GM12801 (cell line): ENCODE results near the gene CASP14.

ENCODE experiments used
- TF ChIP-seq, protein P1 (sequence below): IDR thresholded peaks from one replicate; pipeline ENCODE4 v1.5.1; 2011; ENCODE audit warnings: control low read depth; ENCODE audit not compliant: insufficient read length; ENCODE audit errors: extremely low read depth

The CASP14 gene

DNA sequence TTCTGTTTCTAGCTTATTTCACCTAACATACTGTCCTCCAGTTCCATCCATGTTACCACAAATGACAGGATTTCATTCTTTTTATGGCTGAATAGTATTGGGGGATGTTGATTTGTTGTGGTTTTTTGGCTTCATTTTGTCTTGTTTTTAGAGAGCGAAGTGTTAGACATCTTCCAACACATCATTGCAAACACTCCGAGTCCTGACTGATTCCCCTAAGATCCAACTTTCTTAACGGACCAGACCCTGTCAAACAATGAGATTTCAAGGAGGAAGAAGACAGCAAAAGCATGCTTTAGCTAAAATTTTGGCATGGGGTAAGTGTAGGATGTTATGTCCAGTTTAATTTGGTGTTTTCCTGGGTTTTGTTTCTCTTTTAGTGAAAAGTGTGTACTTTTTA, 3.8 kb upstream of the CASP14 start:
- TF ChIP-seq, protein P1, sequence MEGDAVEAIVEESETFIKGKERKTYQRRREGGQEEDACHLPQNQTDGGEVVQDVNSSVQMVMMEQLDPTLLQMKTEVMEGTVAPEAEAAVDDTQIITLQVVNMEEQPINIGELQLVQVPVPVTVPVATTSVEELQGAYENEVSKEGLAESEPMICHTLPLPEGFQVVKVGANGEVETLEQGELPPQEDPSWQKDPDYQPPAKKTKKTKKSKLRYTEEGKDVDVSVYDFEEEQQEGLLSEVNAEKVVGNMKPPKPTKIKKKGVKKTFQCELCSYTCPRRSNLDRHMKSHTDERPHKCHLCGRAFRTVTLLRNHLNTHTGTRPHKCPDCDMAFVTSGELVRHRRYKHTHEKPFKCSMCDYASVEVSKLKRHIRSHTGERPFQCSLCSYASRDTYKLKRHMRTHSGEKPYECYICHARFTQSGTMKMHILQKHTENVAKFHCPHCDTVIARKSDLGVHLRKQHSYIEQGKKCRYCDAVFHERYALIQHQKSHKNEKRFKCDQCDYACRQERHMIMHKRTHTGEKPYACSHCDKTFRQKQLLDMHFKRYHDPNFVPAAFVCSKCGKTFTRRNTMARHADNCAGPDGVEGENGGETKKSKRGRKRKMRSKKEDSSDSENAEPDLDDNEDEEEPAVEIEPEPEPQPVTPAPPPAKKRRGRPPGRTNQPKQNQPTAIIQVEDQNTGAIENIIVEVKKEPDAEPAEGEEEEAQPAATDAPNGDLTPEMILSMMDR: no peak

DNA sequence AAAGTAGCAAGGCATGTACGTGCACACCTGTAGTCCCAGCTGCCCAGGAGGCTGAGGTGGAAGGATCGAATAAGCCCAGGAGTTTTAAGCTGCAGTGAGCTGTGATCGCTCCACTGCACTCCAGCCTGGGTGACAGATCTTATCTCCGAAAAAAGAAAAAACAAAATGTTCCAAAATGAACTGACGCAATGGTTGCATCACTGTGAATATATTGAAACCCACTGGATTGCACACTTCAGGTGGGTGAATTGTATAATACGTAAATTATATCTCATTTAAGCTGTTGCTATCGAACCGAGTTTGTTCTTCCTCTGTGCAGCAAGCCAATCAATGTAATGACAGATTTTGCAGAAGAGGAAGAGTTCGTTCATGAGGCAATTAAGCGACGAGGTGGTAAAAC, 1.6 kb upstream of the CASP14 start:
- TF ChIP-seq, protein P1: no peak

DNA sequence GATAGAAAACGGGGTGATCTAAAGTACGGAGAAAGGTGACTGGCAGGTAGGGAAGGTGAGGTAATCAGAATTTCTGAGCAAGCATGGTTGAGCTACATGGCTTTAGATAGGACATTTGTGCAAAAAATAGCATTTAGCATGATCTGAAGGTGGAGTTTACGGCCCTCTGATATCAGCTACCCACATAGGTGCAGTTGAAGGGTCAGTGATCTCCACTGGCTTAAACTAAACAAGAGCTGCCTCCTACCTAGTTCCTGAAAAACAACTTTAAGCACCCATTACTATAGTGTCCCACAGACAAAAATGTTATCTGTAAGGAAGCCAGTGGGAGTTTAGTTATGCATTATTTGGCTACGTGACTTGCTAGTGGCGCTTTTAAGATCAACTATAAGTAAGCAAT, 1.2 kb upstream of the CASP14 start:
- TF ChIP-seq, protein P1: no peak

DNA sequence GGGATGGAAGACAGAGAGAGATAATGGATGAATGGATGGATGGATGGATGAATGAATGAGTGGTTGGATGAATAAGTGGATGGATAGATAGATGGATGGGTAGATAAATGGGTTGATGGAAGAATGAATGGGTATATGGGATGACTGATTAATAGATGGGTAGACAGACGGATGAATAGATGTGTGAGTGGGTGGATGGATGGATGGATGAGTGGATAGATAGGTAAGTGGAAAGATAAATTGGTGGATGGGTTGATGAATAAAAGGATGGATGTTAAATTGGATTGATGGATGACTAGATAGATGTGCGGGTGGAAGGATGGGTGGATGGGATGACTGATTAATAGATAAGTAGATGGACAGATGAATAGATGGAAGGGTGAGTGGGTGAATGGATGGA, 1.4 kb downstream of the CASP14 start:
- TF ChIP-seq, protein P1: no peak

DNA sequence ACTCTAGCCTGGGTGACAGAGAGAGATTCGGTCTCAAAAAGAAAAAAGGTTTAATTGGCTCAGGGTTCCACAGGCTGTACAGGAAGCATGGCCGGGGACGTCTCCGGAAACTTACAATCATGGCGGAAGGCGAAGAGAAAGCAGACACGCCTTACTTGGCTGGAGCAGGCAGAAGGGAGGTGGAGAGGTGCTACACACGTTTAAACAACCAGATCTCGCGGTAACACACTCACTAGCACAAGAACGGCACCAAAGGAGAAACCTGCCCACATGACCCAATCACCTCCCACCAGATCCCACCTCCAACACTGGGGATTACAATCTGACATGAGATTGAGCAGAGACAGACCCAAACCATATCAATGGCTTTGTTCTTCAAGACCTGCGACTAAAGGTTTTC, 12.8 kb downstream of the CASP14 start:
- TF ChIP-seq, protein P1: no peak

DNA sequence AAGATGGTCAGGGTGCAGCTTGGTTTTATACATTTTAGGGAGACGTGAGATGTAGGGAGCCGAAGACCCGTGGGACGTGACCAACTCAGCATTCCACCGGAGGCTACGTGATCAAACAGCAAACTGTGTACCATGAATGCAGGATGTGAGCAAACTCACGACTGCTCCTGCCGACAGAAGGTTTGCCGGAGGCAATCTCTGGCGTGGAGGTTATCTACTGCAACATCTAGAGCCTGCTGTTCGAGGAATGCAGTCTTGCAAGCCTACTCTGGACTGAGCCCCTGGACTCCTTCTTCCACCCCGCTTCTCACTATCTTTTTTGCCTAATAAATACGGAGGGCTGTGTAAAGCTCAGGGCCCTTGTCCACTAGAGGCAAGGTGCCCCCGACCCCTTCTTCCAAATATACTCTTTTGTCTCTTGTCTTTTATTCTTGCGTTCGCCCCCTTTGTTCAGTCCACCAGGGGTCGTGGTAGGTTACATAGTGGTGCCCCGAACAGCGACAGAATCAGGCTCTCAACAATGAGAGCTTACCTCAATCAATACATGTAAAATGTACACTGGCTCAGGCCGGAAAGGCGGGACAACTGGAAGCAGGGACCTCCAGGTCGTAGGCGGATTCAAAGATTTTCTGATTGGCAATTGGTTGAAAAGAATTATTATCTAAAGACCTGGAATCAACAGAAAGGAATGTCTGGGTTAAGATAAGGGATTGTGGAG, 23.8 kb downstream of the CASP14 start:
- TF ChIP-seq, protein P1: no peak

DNA sequence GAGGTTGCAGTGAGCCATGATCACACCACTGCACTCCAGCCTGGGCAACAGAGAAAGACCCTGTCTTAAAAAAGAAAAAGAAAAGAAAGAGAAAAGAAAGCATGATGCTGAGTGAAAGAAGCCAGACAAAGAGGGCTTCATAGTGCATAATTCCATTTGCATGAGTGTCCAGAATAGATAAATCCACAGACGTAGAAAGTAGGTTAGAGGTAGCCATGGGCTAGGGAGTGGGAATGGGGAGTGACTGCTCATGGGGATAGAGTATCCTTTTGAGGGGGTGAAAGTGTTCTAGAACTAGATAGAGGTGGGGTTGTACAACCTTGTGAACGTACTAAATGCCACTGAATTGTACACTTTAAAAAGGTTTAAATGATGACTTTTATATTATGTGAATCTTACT, 25.1 kb downstream of the CASP14 start:
- TF ChIP-seq, protein P1: no peak
